ENCODE data around the gene REEP6.

DNA sequence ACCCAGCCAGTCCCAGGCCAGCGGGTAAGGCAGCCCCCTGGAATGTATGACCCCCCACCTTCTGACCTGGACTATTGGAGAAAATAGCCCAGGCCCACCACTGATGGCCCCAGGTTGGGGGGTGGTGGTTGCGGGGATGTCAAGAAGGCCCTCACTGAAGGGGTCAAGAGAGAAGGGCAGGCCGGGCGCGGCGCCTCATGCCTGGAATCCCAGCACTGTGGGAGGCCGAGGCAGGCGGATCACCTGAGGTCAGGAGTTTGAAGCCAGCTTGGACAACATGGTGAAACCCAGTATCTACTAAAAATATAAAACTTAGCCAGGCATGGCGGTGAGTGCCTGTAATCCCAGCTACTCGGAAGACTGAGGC lies 23.3 kb downstream of the REEP6 start:
- TF ChIP-seq EZH2 (IDR thresholded peaks at IDR 0.05; ENCODE audit: low read depth, low read length, severe bottlenecking) (no peak), TAF1 (IDR thresholded peaks at IDR 0.05; ENCODE audit: low read depth, low read length) (no peak)
- TF ChIP-seq, protein P1, sequence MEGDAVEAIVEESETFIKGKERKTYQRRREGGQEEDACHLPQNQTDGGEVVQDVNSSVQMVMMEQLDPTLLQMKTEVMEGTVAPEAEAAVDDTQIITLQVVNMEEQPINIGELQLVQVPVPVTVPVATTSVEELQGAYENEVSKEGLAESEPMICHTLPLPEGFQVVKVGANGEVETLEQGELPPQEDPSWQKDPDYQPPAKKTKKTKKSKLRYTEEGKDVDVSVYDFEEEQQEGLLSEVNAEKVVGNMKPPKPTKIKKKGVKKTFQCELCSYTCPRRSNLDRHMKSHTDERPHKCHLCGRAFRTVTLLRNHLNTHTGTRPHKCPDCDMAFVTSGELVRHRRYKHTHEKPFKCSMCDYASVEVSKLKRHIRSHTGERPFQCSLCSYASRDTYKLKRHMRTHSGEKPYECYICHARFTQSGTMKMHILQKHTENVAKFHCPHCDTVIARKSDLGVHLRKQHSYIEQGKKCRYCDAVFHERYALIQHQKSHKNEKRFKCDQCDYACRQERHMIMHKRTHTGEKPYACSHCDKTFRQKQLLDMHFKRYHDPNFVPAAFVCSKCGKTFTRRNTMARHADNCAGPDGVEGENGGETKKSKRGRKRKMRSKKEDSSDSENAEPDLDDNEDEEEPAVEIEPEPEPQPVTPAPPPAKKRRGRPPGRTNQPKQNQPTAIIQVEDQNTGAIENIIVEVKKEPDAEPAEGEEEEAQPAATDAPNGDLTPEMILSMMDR (IDR thresholded peaks at IDR 0.05; ENCODE audit: control extremely low read depth in 1 of 3, insufficient read depth in 1 of 3, low read depth in 1 of 3, low read length in 3 of 3), result no peak

All from H1 (cell line).